Astrocyte of the spinal cord (primary cell): ENCODE results near the gene PLXNA2.

Experiments
- DNase-seq: peaks from one replicate; pipeline ENCODE4 v3.0.0; 2011; ENCODE audit warnings: low read depth, low spot score
- H3K4me3 ChIP-seq: 2 replicates; pipeline ENCODE4 v1.5.1; 2011; ENCODE audit warnings: low read depth, mild to moderate bottlenecking, low read length, moderate library complexity
- CTCF ChIP-seq: IDR thresholded peaks from 2 replicates; pipeline ENCODE4 v1.5.1; 2012; ENCODE audit warnings: low read depth, mild to moderate bottlenecking, low read length, inconsistent platforms
- in situ Hi-C: cut with HindIII; loops from 2 replicates; pipeline ENCODE4 v1.10.0; 2017; ENCODE audit warnings: low sequenced_read_pairs

PLXNA2 gene

GRCh38 chr1:208077232-208078075 lies 166.7 kb downstream of the PLXNA2 start:
- H3K4me3 ChIP-seq: no peak overlapping the region
- no peak for TF ChIP-seq CTCF
- in situ Hi-C loops: no loop called here
- DNase-seq: no peak

- H3K4me3 ChIP-seq: no peak overlapping the region
- in situ Hi-C loops: no loop called here
- TF ChIP-seq CTCF: no peak
- no peak for DNase-seq
Observed at GRCh38 chr1:208074353-208074752, 169.8 kb downstream of the PLXNA2 start.

- no peak overlapping the region for H3K4me3 ChIP-seq
- no peak for TF ChIP-seq CTCF
- in situ Hi-C loops: no loop called here
- peak; percentile 50 for DNase-seq
Observed at GRCh38 chr1:208071435-208072031, 172.7 kb downstream of the PLXNA2 start.

GRCh38 chr1:208069908-208070307 lies 174.3 kb downstream of the PLXNA2 start:
- no peak for TF ChIP-seq CTCF
- DNase-seq: no peak
- no peak overlapping the region for H3K4me3 ChIP-seq
- in situ Hi-C loops: no loop called here

- no peak for DNase-seq
- in situ Hi-C loops: no loop called here
- no peak overlapping the region for H3K4me3 ChIP-seq
- TF ChIP-seq CTCF: no peak
Observed at GRCh38 chr1:208069317-208069716, 174.9 kb downstream of the PLXNA2 start.

- no peak for DNase-seq
- TF ChIP-seq CTCF: no peak
Observed at GRCh38 chr1:208068908-208069307, 175.3 kb downstream of the PLXNA2 start.

More at GRCh38 chr1:208068908-208069307, 175.3 kb downstream of the PLXNA2 start:
- no peak overlapping the region for H3K4me3 ChIP-seq
- in situ Hi-C loops: no loop called here
